Heart left ventricle (tissue), 16 donors: ENCODE measurements around the gene TLR3. TPM values are rescaled to one million over a fixed set of nuclear protein-coding genes. Genes with fewer than 3 reads are reported as not detected.

Source experiments
- ATAC-seq, 4 donors: fragments of 200-7000 bp; cut with Tn5 transposase; one replicate each; pipeline ENCODE4 v1.9.1; 2020 to 2022; ENCODE audit warnings: moderate library complexity in 4 of 4, mild to moderate bottlenecking in 3 of 4, moderate number of reproducible peaks in 1 of 4
- DNase-seq, 5 donors: peaks; one replicate each; pipeline ENCODE4 v3.0.0-alpha.2; 2020
- H3K27ac ChIP-seq, 12 donors: fragments of 200-600 bp; sonication (generic) in 4 of 12; one replicate each; pipeline versions ENCODE4 v1.5.0 to v1.8.0; 2016 to 2022; ENCODE audit warnings: mild to moderate bottlenecking in 2 of 12
- H3K27me3 ChIP-seq, 9 donors: fragments of 200-600 bp; sonication (generic) in 2 of 9; one replicate each; pipeline versions ENCODE4 v1.5.1 to v1.8.0; 2016 to 2022; ENCODE audit warnings: mild to moderate bottlenecking in 3 of 9
- H3K36me3 ChIP-seq, 9 donors: fragments of 200-600 bp; sonication (generic) in 2 of 9; one replicate each; pipeline versions ENCODE4 v1.5.0 to v1.8.0; 2018 to 2022; ENCODE audit warnings: mild to moderate bottlenecking in 2 of 9
- H3K4me1 ChIP-seq, 12 donors: fragments of 200-600 bp; sonication (generic) in 4 of 12; one replicate each; pipeline versions ENCODE4 v1.5.0 to v1.8.0; 2016 to 2022; ENCODE audit warnings: mild to moderate bottlenecking in 3 of 12
- H3K4me3 ChIP-seq, 12 donors: fragments of 200-600 bp; sonication (generic) in 4 of 12; one replicate each; pipeline versions ENCODE4 v1.5.0 to v1.8.0; 2017 to 2022; ENCODE audit warnings: mild to moderate bottlenecking in 9 of 12, moderate library complexity in 4 of 12
- H3K9me3 ChIP-seq, 12 donors: fragments of 200-600 bp; sonication (generic) in 4 of 12; one replicate each; pipeline versions ENCODE4 v1.5.0 to v1.8.0; 2016 to 2022; ENCODE audit warnings: mild to moderate bottlenecking in 1 of 12
- POLR2A ChIP-seq, 2 donors: fragments of 450-650 bp; IDR thresholded peaks; one replicate each; pipeline ENCODE4 v1.6.1; 2017; ENCODE audit warnings: antibody characterized with exemption in 2 of 2, mild to moderate bottlenecking in 2 of 2, moderate library complexity in 2 of 2
- WGBS, 4 donors: extraction: QIAGEN DNeasy Blood & Tissue Kit in 2 of 4; methylation state at CpG; one replicate each; pipeline versions ENCODE4 v1.1.5 to v1.1.7; 2013 to 2018; 5-methylcytosine and 5-hydroxymethylcytosine counted together
- intact Hi-C, 10 donors: fragments of 100-400 bp; cut with DNase I; formaldehyde crosslinking; loops; one replicate each; pipeline versions ENCODE4 v1.11.1 to v1.14.2; 2022
- long read RNA-seq, 3 donors: library from polyadenylated mRNA; unstranded; transcript quantifications; one replicate each; pipeline ENCODE4 v2.0.0, GENCODE V29; 2020 to 2021
- polyA plus RNA-seq, 2 donors: library from polyadenylated mRNA; stranded (reverse); fragments of 200-250 nt; gene quantifications; one replicate each; pipeline ENCODE4 v1.2.3, GENCODE V29; 2013
- total RNA-seq, 9 donors: library from RNA; depleted of rRNA in 2 of 9; stranded (reverse); fragments of >200 nt in 2 of 9; fragmentation: NEBNext Ultra II Directional in 3 of 9; extraction: Animal tissue kit (Norgen Biotek cat#: 25700) in 3 of 9; gene quantifications; one replicate each; pipeline versions ENCODE4 v1.1.0 to v1.2.4, GENCODE V29; 2016 to 2023
- TF ChIP-seq, protein P1 (sequence below), 12 donors: fragments of 200-600 bp; sonication (generic) in 4 of 12; IDR thresholded peaks; one replicate each; pipeline versions ENCODE4 v1.5.0 to v1.8.0; 2018 to 2022; ENCODE audit warnings: antibody characterized with exemption in 12 of 12, mild to moderate bottlenecking in 5 of 12
- donor health status: ischemic (EF 13 %, LVEDD 7.1; RV severe dilation, severe dysfunction).
- donor health status: healthy with polysubstance abuse.
- donor health status: DM: no; HTN: yes; CAD: no.
- donor health status: DM: no; HTN: no; CAD: no.
- donor health status: ischemic (EF 25% LVEDD 6.9; RV normal size, moderate dysfunction).
- donor health status: ischemic (EF 25% LVEDD 5.7; RV mildly dilated, moderate dysfunction).
- donor health status: healthy.
- donor health status: DM: yes; HTN: yes; CAD: no.
- donor health status: ischemic (EF 35%, LVEDD 5.7; RV mildly dilated, moderate dysfunction).
- donor health status: nonischemic (EF 11% LVEDD 7.7; RV severe dilation, severe dysfunction).
- donor health status: DM: yes; HTN: yes; CAD: no.
- donor health status: PGD.
- donor health status: ischemic (EF 29% LVEDD 5.4; RV normal size, mild dysfunction).
- donor health status: nonischemic (EF 23%, LVEDD 6.1; RV moderate dilation, normal function).

TLR3 gene
- total RNA-seq (10 to 100 TPM in 2 of 9 donors, 1 to 10 TPM in 7; 1.7 to 18.6 (median 3.5) TPM), polyA plus RNA-seq (1 to 10 TPM in 1 of 2 donors, under 1 TPM in 1; 0.69 to 1.0 TPM)
- long read RNA-seq, donor 1, result 0 reads
- long read RNA-seq, donor 2, full-length matches to known transcripts, result 5 of 5 reads
- long read RNA-seq, donor 2, partial matches to known transcripts, result 0 of 5 reads
- long read RNA-seq, donor 2, other reads (novel, unspliced or antisense), result 0 of 5 reads
- long read RNA-seq, donor 3, full-length matches to known transcripts, result 3 of 4 reads
- long read RNA-seq, donor 3, partial matches to known transcripts, result 1 of 4 reads
- long read RNA-seq, donor 3, other reads (novel, unspliced or antisense), result 0 of 4 reads

DNA sequence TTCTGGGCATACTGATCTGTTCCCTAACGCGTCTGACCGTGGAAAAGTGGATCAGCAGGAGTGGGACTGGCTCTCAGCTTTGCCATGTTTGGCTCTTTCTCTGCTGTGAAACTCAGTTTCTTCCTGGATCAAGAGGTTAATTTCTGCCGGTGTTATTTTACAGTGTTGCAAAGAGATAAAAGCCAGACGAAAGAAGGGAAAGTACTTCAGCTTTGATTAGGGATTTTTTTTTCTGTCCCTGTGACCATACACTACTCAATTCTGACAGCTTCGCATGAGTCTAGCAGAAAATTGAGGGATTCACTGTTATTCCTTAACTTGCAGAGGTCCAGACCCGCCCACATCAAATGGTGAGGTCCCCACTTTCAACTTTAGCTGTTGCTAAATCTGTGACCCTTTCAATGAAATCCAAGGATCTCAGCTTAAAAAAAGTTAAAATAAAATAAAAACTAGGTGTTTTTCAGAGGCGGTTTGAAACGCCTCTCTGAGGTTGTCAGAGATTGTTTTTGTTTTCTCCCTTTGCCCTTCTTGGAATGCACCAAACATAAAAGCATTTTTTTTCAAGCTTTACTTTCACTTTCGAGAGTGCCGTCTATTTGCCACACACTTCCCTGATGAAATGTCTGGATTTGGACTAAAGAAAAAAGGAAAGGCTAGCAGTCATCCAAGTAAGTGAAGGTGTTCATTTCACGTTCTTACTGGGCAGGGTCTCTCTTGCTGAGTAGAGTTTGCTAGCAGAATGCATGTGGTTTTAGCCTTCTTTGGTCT, at the start of gene TLR3:
TSS of gene TLR3 (plus strand) at position 576 of the 768 bp plus-strand sequence. CDS start 7,464 bp downstream, outside the sequence.
- Histone ChIP-seq H3K9me3 (no peaks in the 10 kb centered on the region), H3K27ac (peak within 1 kb of the TSS in 10 of 12 donors; percentile 19 to 79 (median 64)), H3K4me1 (peaks cover 0 to 20% (median 4%) of the 10 kb centered on the region in 12 donors), H3K27me3 (no peaks in the 10 kb centered on the region), H3K4me3 (peak within 1 kb of the TSS; percentile 19 to 71 (median 60)), H3K36me3 (no peaks in the 10 kb centered on the region)
- intact Hi-C loops, result loop anchor here in 9 of 10 donors (2.0 to 10.0 kb wide), 5 partner anchors 68 to 519 kb away; partner anchors contain the start of gene CYP4V2 (in 2 of the 9)
- no peak for DNase-seq
- ATAC-seq, result peak; percentile 20 to 61 (median 44)
- TF ChIP-seq, protein P1, sequence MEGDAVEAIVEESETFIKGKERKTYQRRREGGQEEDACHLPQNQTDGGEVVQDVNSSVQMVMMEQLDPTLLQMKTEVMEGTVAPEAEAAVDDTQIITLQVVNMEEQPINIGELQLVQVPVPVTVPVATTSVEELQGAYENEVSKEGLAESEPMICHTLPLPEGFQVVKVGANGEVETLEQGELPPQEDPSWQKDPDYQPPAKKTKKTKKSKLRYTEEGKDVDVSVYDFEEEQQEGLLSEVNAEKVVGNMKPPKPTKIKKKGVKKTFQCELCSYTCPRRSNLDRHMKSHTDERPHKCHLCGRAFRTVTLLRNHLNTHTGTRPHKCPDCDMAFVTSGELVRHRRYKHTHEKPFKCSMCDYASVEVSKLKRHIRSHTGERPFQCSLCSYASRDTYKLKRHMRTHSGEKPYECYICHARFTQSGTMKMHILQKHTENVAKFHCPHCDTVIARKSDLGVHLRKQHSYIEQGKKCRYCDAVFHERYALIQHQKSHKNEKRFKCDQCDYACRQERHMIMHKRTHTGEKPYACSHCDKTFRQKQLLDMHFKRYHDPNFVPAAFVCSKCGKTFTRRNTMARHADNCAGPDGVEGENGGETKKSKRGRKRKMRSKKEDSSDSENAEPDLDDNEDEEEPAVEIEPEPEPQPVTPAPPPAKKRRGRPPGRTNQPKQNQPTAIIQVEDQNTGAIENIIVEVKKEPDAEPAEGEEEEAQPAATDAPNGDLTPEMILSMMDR (IDR thresholded peaks at IDR 0.05), result no peak
- no peak for TF ChIP-seq POLR2A (IDR thresholded peaks at IDR 0.05)
- WGBS, 4 donors, result 5 to 14% (median 9%) methylated on average over 12 of the region's 12 CpGs

DNA sequence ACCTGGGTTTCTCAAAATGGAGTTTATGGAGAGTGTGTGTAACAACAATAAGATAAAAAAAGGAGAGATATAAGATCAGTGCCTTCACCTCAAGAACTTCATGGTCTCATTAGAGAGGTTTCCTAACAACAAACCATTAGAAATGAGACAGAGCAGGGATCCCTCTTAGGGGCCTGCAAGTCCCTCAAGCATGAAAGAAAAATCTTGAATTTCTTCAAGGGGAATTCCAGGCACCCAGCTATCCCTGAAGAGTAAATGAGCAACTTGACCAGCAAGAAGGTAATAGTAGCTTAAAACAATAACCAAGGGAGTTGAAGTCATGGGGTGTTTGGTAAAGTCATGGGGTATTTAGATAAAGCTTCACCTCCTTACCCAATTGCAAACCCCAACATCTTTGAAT, 49.7 kb upstream of the TLR3 start:
- H3K27ac ChIP-seq, result no peak overlapping the region
- intact Hi-C loops, result loop anchor here in 7 of 10 donors (5.0 to 10.0 kb wide), 8 partner anchors 124 to 377 kb away; no protein-coding TSS in a partner anchor
- TF ChIP-seq, protein P1 (IDR thresholded peaks at IDR 0.05), result no peak
- TF ChIP-seq POLR2A (IDR thresholded peaks at IDR 0.05), result no peak

DNA sequence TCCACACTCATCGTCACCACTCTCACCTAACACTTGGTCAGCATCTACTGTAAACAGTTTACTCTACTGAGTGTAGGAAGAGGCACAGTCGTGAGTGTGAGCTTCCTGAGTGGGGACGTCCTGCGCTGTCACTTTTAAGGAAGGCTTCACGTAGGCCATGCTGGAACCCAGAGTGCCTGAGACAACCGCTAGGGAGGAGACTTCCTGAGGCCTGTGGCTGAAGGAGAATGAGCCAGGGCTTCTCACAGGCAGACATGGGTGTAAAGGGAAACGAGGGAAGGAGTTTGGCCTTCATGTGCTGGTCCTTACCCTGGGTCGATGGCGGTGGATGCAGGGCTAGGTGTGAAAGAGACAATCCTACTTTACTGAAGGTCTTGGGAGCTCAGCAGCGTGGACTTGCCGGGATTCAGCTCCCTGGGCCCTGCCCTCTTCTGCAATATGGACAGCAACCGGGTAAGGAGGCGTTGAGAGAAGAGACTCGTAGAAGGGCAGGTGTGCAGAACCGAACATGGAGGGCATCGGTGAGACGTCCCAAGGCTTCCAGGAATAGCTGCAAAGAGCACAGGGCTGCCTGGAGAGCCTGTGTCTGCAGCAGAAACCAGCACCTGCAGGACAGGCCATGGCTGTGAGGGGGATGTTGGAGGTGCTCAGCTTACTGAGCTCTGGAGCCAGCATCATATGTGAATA, 48.7 kb upstream of the TLR3 start:
- peak overlapping the region in 3 of 12 donors; percentile 12 to 50 (median 40) for H3K27ac ChIP-seq
- H3K27me3 ChIP-seq, result no peaks in the 10 kb centered on the region
- peaks cover 0 to 6% (median 0%) of the 10 kb centered on the region in 12 donors for H3K9me3 ChIP-seq
- ATAC-seq, result peak in 2 of 4 donors; percentile 5 to 10
- no peaks in the 10 kb centered on the region for H3K36me3 ChIP-seq
- intact Hi-C loops, result loop anchor here in 8 of 10 donors (2.0 to 10.0 kb wide), 9 partner anchors 135 to 379 kb away; no protein-coding TSS in a partner anchor
- H3K4me1 ChIP-seq, result peaks cover 0 to 17% (median 3%) of the 10 kb centered on the region in 12 donors
- H3K4me3 ChIP-seq, result no peak overlapping the region
- WGBS, 4 donors, result 84 to 86% (median 86%) methylated on average over 15 to 17 of the region's 17 CpGs
- DNase-seq, result no peak
- TF ChIP-seq, protein P1 (IDR thresholded peaks at IDR 0.05), result no peak
- TF ChIP-seq POLR2A (IDR thresholded peaks at IDR 0.05), result no peak

More for the DNA sequence above, 49.7 kb upstream of the TLR3 start:
- no peak for ATAC-seq
- Histone ChIP-seq H3K36me3 (no peaks in the 10 kb centered on the region), H3K9me3 (peaks cover 0 to 6% (median 0%) of the 10 kb centered on the region in 12 donors), H3K4me1 (peaks cover 0 to 22% (median 3%) of the 10 kb centered on the region in 12 donors), H3K27me3 (no peaks in the 10 kb centered on the region), H3K4me3 (no peak overlapping the region)
- no peak for DNase-seq
